CD4-positive, alpha-beta memory T cell (primary cell): ENCODE results near the gene GOLPH3. TPM values are rescaled to one million over a fixed set of nuclear protein-coding genes. Genes with fewer than 3 reads are reported as not detected.

Source experiments
- CTCF ChIA-PET: fragments of 350-600 bp; sonication (Branson Sonifier 250); formaldehyde crosslinking; loops from one replicate; lab custom pipeline; 2021; ENCODE audit warnings: inconsistent platforms; ENCODE audit not compliant: partially characterized antibody; lab: Charles Lee
- POLR2A ChIA-PET: fragments of 350-600 bp; sonication (Branson Sonifier 250); formaldehyde crosslinking; loops from one replicate; lab custom pipeline; 2021; ENCODE audit not compliant: partially characterized antibody; lab: Charles Lee
- DNase-seq, 5 donors: peaks; one replicate each; pipeline versions ENCODE4 v3.0.0 to v3.0.0-alpha.2; 2020 to 2022; ENCODE audit warnings: mixed read lengths in 1 of 5
- H3K27ac ChIP-seq: one replicate; pipeline ENCODE4 v1.7.0; 2013; ENCODE audit warnings: low read depth, low read length
- H3K27me3 ChIP-seq: 2 replicates; pipeline ENCODE4 v1.7.0; 2013; ENCODE audit warnings: mild to moderate bottlenecking, low read length, moderate library complexity; ENCODE audit not compliant: insufficient read depth
- H3K36me3 ChIP-seq: 2 replicates; pipeline ENCODE4 v1.7.0; 2013; ENCODE audit warnings: mild to moderate bottlenecking, low read length, moderate library complexity; ENCODE audit not compliant: insufficient read depth
- H3K4me1 ChIP-seq: 2 replicates; pipeline ENCODE4 v1.7.0; 2013; ENCODE audit warnings: mild to moderate bottlenecking, low read length, moderate library complexity; ENCODE audit not compliant: insufficient read depth
- H3K4me3 ChIP-seq, 2 donors: one replicate each; pipeline ENCODE4 v1.7.0; 2013; ENCODE audit warnings: low read length in 2 of 2, mild to moderate bottlenecking in 1 of 2
- H3K9me3 ChIP-seq, 2 donors: one replicate each; pipeline ENCODE4 v1.7.0; 2013; ENCODE audit warnings: low read length in 2 of 2, control low read depth in 1 of 2; ENCODE audit not compliant: control insufficient read depth in 1 of 2
- H3K27ac Mint-ChIP-seq, 7 donors: one replicate each; pipeline ENCODE4 v1.8.0; 2020 to 2021; ENCODE audit warnings: mixed read lengths in 7 of 7, mild to moderate bottlenecking in 6 of 7, inconsistent platforms in 3 of 7, moderate library complexity in 3 of 7
- H3K27me3 Mint-ChIP-seq, 2 donors: one replicate each; pipeline ENCODE4 v1.8.0; 2020 to 2021; ENCODE audit warnings: mixed read lengths in 2 of 2
- H3K36me3 Mint-ChIP-seq, 2 donors: one replicate each; pipeline ENCODE4 v1.8.0; 2020 to 2021; ENCODE audit warnings: mixed read lengths in 2 of 2, inconsistent platforms in 1 of 2, mild to moderate bottlenecking in 1 of 2
- H3K4me1 Mint-ChIP-seq, 4 donors: one replicate each; pipeline ENCODE4 v1.8.0; 2020 to 2021; ENCODE audit warnings: mixed read lengths in 4 of 4, mild to moderate bottlenecking in 1 of 4
- H3K4me3 Mint-ChIP-seq, 8 donors: one replicate each; pipeline ENCODE4 v1.8.0; 2020 to 2021; ENCODE audit warnings: mixed read lengths in 8 of 8, mild to moderate bottlenecking in 7 of 8, moderate library complexity in 6 of 8, inconsistent platforms in 3 of 8
- H3K9me3 Mint-ChIP-seq, 8 donors: one replicate each; pipeline ENCODE4 v1.8.0; 2020 to 2021; ENCODE audit warnings: mixed read lengths in 8 of 8, mild to moderate bottlenecking in 5 of 8, inconsistent platforms in 3 of 8, moderate library complexity in 1 of 8
- intact Hi-C: fragments of 100-400 bp; cut with micrococcal nuclease; formaldehyde crosslinking; loops from one replicate; pipeline ENCODE4 v1.15.1; 2023
- polyA plus RNA-seq, 2 donors: library from polyadenylated mRNA; unstranded; fragments of 300-500 nt; fragmentation: Illumina TruSeq; gene quantifications; one replicate each; pipeline ENCODE4 v1.2.3, GENCODE V29; 2021
- total RNA-seq, 2 experiments: library from RNA; stranded (reverse); gene quantifications; one replicate each; pipeline ENCODE4 v1.2.3, GENCODE V29; 2021

Gene GOLPH3
- total and polyA plus RNA-seq, 4 experiments from 2014 or later, result 67.4 to 107 (median 86.2) TPM

GRCh38 chr5:32115985-32116384 is 58.1 kb downstream of the GOLPH3 start:
- Histone ChIP-seq H3K36me3 (peaks cover 16% of the 10 kb centered on the region), H3K27ac (no peak overlapping the region), H3K9me3 (no peaks in the 10 kb centered on the region), H3K4me3 (no peak overlapping the region), H3K4me1 (no peaks in the 10 kb centered on the region), H3K27me3 (no peaks in the 10 kb centered on the region)
- no peak for DNase-seq
- ChIA-PET POLR2A (no interaction called here), CTCF (interaction anchor here (1.6 kb wide), 1 partner anchor 20 kb away, joined by 4 read pairs; no protein-coding TSS in a partner anchor)
- Mint-ChIP-seq H3K27ac (peak overlapping the region in 5 of 7 donors; percentile 39 to 75 (median 59)), H3K9me3 (peaks cover 0 to 3% (median 0%) of the 10 kb centered on the region in 8 donors), H3K4me1 (peaks cover 13 to 27% (median 16%) of the 10 kb centered on the region in 4 donors), H3K36me3 (peaks cover 34 to 47% of the 10 kb centered on the region in 2 donors), H3K27me3 (no peaks in the 10 kb centered on the region), H3K4me3 (no peak overlapping the region)
- intact Hi-C loops, result no loop called here

- no peaks in the 10 kb centered on the region for H3K9me3 Mint-ChIP-seq
- DNase-seq, result no peak
- no peak overlapping the region for H3K4me3 ChIP-seq
- no peaks in the 10 kb centered on the region for H3K9me3 ChIP-seq
- intact Hi-C loops, result no loop called here
- peak overlapping the region in 1 of 7 donors; percentile 50 for H3K27ac Mint-ChIP-seq
- H3K36me3 ChIP-seq, result peaks cover 28% of the 10 kb centered on the region
- H3K27ac ChIP-seq, result no peak overlapping the region
- H3K4me1 Mint-ChIP-seq, result peaks cover 0 to 2% (median 0%) of the 10 kb centered on the region in 4 donors
- H3K4me1 ChIP-seq, result no peaks in the 10 kb centered on the region
- no peaks in the 10 kb centered on the region for H3K27me3 Mint-ChIP-seq
- no peaks in the 10 kb centered on the region for H3K27me3 ChIP-seq
- POLR2A ChIA-PET, result no interaction called here
- H3K4me3 Mint-ChIP-seq, result no peak overlapping the region
- peaks cover 30 to 59% of the 10 kb centered on the region in 2 donors for H3K36me3 Mint-ChIP-seq
- CTCF ChIA-PET, result no interaction called here
Measured at GRCh38 chr5:32110111-32110696, 63.9 kb downstream of the GOLPH3 start.

- Histone ChIP-seq H3K4me1 (no peaks in the 10 kb centered on the region), H3K9me3 (no peaks in the 10 kb centered on the region), H3K36me3 (peaks cover 28% of the 10 kb centered on the region), H3K4me3 (no peak overlapping the region), H3K27ac (no peak overlapping the region), H3K27me3 (no peaks in the 10 kb centered on the region)
- Mint-ChIP-seq H3K4me1 (peaks cover 0 to 2% (median 0%) of the 10 kb centered on the region in 4 donors), H3K4me3 (no peak overlapping the region), H3K9me3 (no peaks in the 10 kb centered on the region), H3K27ac (peak overlapping the region in 1 of 7 donors; percentile 27), H3K36me3 (peaks cover 34 to 59% of the 10 kb centered on the region in 2 donors), H3K27me3 (no peaks in the 10 kb centered on the region)
- intact Hi-C loops, result no loop called here
- DNase-seq, result no peak
- ChIA-PET POLR2A (no interaction called here), CTCF (interaction anchor here (0.5 to 1.3 kb wide), 4 partner anchors 10 to 302 kb away, joined by 3 to 5 read pairs (median 3); no protein-coding TSS in a partner anchor)
Measured at GRCh38 chr5:32109236-32109635, 64.9 kb downstream of the GOLPH3 start.

- ChIA-PET POLR2A (no interaction called here), CTCF (interaction anchor here (2.2 kb wide), 1 partner anchor 12 kb away, joined by 8 read pairs; no protein-coding TSS in a partner anchor)
- H3K27me3 Mint-ChIP-seq, result no peaks in the 10 kb centered on the region
- Histone ChIP-seq H3K27me3 (no peaks in the 10 kb centered on the region), H3K27ac (no peak overlapping the region), H3K36me3 (peaks cover 28% of the 10 kb centered on the region), H3K4me1 (no peaks in the 10 kb centered on the region), H3K9me3 (no peaks in the 10 kb centered on the region), H3K4me3 (no peak overlapping the region)
- intact Hi-C loops, result no loop called here
- DNase-seq, result no peak
- no peaks in the 10 kb centered on the region for H3K9me3 Mint-ChIP-seq
- peaks cover 0 to 2% (median 0%) of the 10 kb centered on the region in 4 donors for H3K4me1 Mint-ChIP-seq
- H3K4me3 Mint-ChIP-seq, result no peak overlapping the region
- H3K27ac Mint-ChIP-seq, result peak overlapping the region in 1 of 7 donors; percentile 49
- H3K36me3 Mint-ChIP-seq, result peaks cover 36 to 65% of the 10 kb centered on the region in 2 donors
Measured at GRCh38 chr5:32108167-32108566, 66.0 kb downstream of the GOLPH3 start.

GRCh38 chr5:32107291-32107690 is 66.8 kb downstream of the GOLPH3 start:
- H3K4me1 Mint-ChIP-seq, result peaks cover 0 to 2% (median 0%) of the 10 kb centered on the region in 4 donors
- peaks cover 39 to 67% of the 10 kb centered on the region in 2 donors for H3K36me3 Mint-ChIP-seq
- Histone ChIP-seq H3K36me3 (peaks cover 27% of the 10 kb centered on the region), H3K4me3 (no peak overlapping the region), H3K27me3 (no peaks in the 10 kb centered on the region), H3K4me1 (no peaks in the 10 kb centered on the region), H3K9me3 (no peaks in the 10 kb centered on the region), H3K27ac (no peak overlapping the region)
- no peaks in the 10 kb centered on the region for H3K27me3 Mint-ChIP-seq
- H3K27ac Mint-ChIP-seq, result peak overlapping the region in 1 of 7 donors; percentile 14
- no peak for DNase-seq
- intact Hi-C loops, result no loop called here
- no peak overlapping the region for H3K4me3 Mint-ChIP-seq
- H3K9me3 Mint-ChIP-seq, result no peaks in the 10 kb centered on the region
- CTCF ChIA-PET, result interaction anchor here (1.0 to 2.2 kb wide), 3 partner anchors 11 to 33 kb away, joined by 3 to 8 read pairs (median 3); no protein-coding TSS in a partner anchor
- POLR2A ChIA-PET, result no interaction called here

GRCh38 chr5:32103521-32103920 is 70.6 kb downstream of the GOLPH3 start:
- no peaks in the 10 kb centered on the region for H3K27me3 Mint-ChIP-seq
- H3K27me3 ChIP-seq, result no peaks in the 10 kb centered on the region
- ChIA-PET CTCF (no interaction called here), POLR2A (no interaction called here)
- peaks cover 43 to 63% of the 10 kb centered on the region in 2 donors for H3K36me3 Mint-ChIP-seq
- H3K27ac ChIP-seq, result no peak overlapping the region
- H3K9me3 Mint-ChIP-seq, result no peaks in the 10 kb centered on the region
- no peak overlapping the region for H3K27ac Mint-ChIP-seq
- H3K9me3 ChIP-seq, result no peaks in the 10 kb centered on the region
- peaks cover 21% of the 10 kb centered on the region for H3K36me3 ChIP-seq
- H3K4me3 Mint-ChIP-seq, result no peak overlapping the region
- intact Hi-C loops, result no loop called here
- H3K4me1 ChIP-seq, result no peaks in the 10 kb centered on the region
- DNase-seq, result no peak
- H3K4me3 ChIP-seq, result no peak overlapping the region
- H3K4me1 Mint-ChIP-seq, result no peaks in the 10 kb centered on the region

- H3K36me3 Mint-ChIP-seq, result peaks cover 41 to 58% of the 10 kb centered on the region in 2 donors
- no peak overlapping the region for H3K4me3 ChIP-seq
- H3K27me3 ChIP-seq, result no peaks in the 10 kb centered on the region
- ChIA-PET CTCF (no interaction called here), POLR2A (no interaction called here)
- no peaks in the 10 kb centered on the region for H3K9me3 Mint-ChIP-seq
- no peak for DNase-seq
- intact Hi-C loops, result no loop called here
- H3K9me3 ChIP-seq, result no peaks in the 10 kb centered on the region
- no peaks in the 10 kb centered on the region for H3K4me1 Mint-ChIP-seq
- H3K27ac Mint-ChIP-seq, result peak overlapping the region in 2 of 7 donors; percentile 80 to 88
- H3K36me3 ChIP-seq, result peaks cover 16% of the 10 kb centered on the region
- H3K4me1 ChIP-seq, result no peaks in the 10 kb centered on the region
- no peak overlapping the region for H3K27ac ChIP-seq
- H3K4me3 Mint-ChIP-seq, result no peak overlapping the region
- H3K27me3 Mint-ChIP-seq, result no peaks in the 10 kb centered on the region
Measured at GRCh38 chr5:32102254-32102986, 71.7 kb downstream of the GOLPH3 start.
